NCI-H2196 treated with DMSO at 0.1 percent for 48 hours (cell line): Measurements from ENCODE around the gene STAP2.
A peak's percentile ranks its signal among the peaks of the same experiment; 100 is the strongest.

Source experiments
- DNase-seq: peaks from one replicate; lab custom pipeline; 2025; ENCODE audit not compliant: unreplicated experiment; lab: John Stamatoyannopoulos, UW

Gene STAP2, protein sequence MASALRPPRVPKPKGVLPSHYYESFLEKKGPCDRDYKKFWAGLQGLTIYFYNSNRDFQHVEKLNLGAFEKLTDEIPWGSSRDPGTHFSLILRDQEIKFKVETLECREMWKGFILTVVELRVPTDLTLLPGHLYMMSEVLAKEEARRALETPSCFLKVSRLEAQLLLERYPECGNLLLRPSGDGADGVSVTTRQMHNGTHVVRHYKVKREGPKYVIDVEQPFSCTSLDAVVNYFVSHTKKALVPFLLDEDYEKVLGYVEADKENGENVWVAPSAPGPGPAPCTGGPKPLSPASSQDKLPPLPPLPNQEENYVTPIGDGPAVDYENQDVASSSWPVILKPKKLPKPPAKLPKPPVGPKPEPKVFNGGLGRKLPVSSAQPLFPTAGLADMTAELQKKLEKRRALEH

DNA sequence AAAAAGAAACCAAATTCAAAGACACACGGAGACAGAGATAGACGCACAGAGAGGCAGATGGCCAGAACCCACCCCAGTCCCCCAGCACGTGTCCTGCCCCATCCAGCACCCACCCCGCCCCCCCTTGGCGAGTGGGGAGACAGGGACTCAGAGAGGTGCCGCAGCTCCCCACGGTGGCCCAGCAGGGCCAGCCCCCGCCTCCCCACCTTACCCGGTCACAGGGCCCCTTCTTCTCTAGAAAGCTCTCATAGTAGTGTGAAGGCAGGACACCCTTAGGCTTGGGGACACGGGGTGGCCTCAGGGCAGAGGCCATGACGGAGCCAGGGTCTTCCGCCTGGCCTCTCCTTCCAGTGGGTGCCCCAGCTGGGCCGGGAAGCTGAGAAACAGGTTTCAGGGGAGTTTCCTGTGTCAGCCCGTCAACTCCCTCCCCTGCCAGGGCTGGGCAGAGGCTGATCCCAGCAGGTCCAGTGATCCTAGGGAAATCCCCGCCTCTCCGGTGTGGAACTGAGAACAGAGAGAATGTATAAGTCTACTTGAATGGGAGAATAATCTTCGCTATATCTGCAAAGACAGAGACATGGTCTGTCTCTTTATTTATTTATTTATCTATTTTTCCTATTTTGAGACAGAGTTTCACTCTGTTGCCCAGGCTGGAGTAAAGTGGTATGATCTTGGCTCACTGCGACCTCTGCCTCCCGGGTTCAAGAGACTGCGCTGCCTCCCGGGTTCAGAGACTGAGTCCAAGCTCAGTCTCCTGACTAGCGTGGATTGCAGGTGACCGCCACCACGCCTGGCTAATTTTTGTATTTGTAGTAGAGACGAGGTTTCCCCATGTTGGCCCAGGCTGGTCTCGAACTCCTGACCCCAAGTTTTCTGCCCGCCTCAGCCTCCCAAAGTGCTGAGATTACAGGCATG lies at the start of gene STAP2:
Gene STAP2 (minus strand): TSS at position 387 of the 915 bp plus-strand sequence. CDS start 74 bp downstream, at position 313.
- peak; percentile 12 for DNase-seq

DNA sequence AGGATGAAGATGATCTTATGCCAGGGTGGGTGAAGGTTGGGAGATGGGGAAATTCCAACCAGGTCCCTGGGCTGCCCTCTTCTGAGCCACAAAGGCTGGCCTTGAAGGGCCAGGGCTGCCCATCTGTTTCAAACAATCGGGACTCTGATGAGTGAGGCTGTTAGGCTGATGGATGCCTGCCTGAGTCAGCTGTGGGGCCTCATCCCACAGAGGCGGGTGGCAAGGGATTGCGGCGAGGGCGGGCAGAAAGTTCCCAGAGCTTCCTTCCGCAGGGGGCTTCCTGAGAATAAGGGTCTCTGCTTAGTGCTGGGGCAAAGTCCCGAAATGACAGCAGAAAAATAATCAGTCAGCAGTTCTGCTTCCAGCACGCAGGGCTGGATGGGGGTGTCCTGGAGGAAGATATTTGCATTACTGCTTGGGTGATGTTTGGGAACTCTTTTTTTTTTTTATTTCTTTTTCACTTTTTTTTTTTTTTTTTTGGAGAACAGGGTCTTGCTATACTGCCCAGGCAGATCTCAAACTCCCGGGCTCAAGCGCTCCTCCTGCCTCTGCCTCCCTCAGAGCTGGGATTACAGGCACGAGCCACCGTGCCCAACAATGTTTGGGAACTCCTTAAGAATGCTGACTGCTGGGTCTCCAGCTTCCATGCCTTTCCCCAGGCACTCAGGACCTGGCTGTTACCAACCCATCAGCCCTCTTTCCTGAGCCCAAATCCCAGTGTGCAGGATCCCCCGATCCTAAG lies 47.6 kb upstream of the STAP2 start:
- no peak for DNase-seq

DNA sequence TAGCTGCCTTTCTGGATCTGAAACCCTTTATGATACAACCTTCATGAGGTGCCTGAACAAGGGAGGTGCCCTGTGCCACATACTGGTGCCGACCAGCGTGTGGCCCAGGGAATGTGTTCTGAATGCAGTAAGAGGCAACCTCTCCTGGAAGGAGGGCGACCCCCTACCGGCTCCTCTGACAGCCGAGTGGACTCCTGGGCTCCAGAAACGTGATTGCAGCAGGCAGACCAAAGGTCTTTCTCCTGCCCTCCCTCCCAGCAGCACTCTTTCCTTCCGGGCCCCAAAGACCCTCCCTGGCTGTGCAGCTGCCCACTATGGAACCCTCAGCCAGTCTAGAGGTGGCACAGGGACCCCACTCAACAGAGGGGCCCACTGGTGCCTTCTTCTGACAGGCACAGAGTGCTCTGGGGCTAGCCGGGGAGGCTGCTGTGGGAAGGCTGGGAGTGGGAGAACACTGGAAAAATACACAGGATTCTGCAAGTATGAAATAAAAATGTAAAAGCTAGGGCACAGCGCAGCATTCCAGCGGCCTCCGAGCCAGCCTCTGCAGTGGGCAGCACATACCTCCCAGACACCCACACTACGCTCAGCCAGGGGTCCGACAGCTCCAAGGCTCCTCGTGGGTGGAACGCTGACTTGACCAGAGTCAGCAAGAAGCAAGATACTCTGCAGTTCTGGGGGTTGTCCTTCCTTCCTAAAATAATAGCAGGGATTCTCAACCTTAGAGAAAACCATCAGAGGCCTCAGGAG lies 46.8 kb upstream of the STAP2 start:
- DNase-seq: no peak

DNA sequence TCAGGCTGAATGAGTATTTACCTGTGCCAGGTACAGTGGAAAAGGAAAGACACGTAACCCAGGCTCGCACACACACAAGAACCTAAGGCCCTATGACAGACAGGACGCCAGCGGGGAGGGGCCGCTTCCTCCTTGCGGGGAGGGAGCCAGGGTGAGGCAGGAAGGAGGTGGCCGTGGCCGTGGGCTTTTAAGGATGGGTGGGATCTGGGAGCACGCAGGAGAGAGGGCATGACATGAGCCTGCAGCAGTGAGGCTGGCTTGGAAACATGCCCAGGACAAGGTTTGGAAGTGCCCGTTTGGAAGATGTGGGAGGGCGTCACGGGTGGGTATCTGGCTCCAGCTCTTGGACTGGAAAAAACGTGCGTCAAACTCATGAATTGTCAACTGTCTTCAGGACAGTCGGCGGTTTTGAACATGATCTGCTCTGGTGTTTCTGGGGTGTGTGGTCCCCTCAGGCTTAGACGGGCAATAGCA lies 41.7 kb upstream of the STAP2 start:
- no peak for DNase-seq

DNA sequence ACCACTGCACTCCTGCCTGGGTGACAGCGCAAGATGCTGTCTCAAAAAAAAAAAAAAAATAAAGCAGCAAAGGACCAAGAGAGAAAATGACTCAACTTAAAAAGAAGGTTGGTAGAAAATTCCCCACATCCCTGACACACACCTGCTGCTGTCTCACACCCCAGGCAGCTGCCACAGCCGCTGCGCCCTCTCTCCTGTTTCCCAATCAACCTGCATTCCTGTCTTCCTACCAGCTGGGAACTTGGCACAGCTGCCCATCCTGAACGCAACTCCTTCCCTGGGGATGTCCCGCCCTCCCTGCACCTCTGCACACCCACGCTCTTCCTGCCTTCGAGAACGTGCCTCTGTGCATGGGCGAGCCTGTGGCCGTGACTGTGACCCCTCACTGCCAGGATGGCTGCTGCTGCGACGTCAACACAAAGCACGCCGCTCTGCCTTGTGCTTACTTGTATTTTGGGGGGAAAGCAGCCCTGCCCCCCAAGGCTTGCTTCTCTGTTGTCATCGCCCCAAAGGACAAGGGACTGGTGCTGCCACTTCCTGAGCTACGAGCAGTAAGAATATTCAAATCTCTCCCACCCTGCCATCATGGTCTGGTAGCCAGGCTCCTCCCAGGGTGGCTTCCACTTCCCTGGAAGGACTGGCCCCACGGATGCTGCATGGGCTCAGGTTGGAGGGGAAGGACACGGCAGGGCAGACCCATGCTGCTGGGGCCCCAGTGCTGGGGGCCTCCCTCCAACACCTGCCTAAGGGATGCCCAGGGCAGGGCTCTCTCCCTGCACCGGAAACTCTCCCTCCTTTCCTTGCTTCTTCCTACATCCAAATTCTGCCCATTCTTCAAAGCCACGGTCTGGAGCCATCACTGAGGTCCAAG lies 41.0 kb upstream of the STAP2 start:
- peak; percentile 50 for DNase-seq

DNA sequence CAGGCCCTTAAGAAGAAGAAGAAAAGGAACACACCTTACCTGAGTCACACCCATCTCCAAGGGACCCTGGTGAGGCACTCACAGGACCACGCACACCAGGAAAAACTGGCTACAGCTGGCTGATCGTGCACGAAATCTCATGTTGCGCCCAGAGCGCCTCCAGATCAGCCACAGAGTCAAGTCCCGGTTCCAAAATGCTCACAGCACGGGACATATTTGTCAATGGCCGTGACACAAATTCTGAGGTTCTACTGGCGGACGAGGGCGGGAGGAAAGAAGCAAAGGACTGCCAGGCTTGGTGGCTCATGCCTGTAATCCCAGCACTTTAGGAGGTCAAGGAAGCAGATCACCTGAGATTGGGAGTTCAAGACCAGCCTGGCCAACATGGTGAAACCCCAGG lies 40.3 kb upstream of the STAP2 start:
- no peak for DNase-seq

DNA sequence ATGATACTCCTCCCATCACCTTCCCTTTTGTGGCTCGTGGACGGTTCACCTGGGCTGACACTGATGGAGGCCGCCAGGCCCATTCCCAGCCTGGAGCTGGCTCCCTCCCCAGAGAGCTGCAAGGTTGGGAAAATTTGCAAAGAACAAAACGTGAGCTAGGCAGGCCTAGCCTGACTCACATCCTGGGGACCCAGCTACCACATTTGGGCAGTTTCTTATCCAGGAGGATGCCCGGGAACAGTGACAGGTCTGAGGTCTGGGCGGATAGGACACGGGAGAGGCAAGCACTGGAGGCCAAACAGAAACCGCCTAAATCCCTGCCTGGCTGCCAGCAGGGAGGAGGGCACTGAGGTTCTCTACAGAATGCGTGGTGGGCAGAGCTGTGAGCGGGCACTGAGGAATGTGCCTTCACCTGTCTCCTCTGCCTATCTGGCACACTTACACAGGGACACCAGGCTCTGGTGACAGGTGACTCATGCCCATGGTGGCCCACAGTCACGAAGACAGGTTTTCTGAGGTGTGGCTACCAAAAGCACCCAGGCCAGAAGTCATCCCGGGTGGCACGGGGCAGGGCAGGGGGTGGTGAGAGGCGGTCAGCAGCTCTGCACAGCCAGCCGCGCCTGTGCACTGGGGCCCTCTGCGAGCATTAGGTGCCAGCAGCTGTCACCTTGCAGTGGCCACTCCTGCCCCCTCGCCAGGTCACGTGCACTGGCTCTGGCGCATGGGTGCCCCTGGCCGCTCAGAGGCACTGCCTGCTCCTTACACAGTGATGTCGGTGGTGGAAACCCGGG lies 38.6 kb upstream of the STAP2 start:
- DNase-seq: no peak

DNA sequence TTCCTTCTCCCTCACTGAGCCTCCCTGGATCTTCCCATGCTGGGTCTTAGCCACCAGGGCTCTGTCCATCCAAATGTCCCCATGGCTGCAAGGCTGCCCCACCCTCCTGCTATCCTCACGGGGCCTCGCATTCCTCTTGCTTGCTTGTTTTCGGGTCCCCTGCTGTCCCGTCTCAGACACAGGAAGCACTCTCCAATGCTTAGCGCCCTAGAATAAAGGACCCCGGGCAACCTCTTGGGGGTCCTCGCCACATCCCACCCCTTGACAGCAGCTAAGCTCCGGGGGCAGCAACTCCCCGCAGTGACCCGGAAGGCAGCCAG lies 38.0 kb upstream of the STAP2 start:
- DNase-seq: no peak

DNA sequence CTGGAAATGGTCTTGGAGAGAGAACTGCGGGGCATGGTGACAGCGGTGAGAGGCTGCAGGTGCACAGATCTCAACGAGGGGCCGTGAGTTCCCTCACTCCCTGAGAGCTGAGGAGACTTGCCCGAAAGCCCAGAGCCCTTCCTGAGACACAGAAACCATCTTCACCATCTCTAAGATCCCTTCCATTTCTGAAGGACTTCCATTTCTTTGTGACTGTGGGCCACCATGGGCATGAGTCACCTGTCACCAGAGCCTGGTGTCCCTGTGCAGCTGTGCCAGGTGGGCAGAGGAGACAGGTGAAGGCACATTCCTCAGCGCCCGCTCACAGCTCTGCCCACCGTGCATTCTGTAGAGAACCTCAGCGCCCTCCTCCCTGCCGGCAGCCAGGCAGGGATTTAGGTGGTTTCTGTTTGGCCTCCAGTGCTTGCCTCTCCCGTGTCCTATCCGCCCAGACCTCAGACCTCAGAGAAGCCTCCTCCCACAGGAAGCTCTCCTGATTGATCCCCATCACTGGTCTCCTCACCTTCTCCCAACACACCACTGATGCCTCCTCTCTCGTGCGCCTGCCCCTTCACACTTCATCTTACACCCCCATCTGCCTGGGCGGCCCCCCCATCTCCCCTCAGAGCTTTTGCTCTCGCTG lies 37.5 kb upstream of the STAP2 start:
- DNase-seq: no peak

DNA sequence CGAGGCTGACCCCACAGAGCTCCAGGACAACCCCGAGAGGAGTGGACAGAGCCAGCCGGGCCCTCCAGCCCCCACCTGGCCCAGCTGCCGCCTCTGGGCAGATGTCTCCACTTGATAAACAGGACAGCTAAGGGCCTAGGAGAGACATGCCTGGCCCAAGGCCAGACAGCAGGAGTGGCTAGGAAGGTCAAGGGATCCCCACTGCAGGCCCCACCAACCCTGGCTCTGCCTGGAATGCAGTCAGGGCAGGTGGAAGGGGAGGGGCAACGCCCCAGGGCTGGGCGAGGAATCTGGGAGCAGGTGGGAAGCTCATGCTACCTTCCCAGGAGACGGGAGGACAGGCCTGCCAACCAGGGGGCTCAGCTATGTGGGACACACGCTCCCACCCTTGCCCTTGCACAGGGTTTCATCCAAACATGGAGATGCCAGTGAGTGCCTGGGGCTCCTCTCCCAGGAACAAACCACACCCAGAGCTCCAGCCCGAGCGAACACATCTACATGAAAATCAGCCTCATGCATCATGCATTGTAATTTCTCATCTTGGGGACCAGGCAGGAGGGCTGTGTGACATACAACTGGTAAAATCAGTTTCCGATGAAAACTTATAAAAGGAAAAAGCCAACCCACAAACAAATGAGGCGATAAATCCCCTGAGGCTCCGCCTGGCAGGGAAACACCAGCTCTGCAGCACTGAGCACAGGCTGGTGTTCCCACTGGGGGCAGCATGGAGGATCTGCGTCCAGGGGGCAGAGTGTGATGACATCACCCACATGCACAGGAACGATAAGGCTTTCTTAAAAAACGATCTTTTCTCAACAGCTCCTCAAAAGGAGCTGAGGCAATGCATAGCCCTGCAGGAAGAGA lies 36.8 kb upstream of the STAP2 start:
- DNase-seq: peak; percentile 43

DNA sequence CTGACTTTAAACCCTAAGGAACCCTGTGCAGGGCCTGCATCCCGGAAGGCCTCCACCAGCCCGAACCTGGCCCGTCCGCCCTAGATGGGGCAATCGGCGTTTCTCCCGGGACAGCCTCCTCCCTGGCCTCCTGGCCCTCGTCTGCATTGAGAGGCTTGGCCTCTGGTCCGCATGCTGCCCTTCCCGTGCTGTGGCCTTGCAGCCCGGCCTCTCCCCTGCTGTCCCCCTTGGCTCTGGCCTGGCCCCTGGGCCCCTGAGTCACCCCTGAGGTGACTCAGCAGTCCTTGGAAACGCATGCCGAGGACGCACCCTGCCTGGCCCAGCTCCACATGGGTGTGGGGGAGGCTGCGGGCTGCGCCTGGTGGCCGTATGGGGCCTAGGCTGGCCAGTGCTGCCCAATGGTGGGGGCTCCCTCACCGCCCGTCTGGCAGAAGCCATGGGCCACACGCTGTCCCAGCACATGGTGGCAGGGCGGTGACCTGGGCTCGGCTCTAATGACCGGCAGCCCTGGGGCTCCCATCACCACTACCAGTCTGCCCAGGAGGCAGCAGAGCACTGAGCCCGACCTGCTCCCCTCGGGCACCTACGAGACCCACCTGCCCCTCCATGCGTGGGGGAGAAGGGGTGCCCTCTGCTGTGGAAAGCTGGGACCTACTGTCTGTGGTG lies 36.0 kb upstream of the STAP2 start:
- no peak for DNase-seq

DNA sequence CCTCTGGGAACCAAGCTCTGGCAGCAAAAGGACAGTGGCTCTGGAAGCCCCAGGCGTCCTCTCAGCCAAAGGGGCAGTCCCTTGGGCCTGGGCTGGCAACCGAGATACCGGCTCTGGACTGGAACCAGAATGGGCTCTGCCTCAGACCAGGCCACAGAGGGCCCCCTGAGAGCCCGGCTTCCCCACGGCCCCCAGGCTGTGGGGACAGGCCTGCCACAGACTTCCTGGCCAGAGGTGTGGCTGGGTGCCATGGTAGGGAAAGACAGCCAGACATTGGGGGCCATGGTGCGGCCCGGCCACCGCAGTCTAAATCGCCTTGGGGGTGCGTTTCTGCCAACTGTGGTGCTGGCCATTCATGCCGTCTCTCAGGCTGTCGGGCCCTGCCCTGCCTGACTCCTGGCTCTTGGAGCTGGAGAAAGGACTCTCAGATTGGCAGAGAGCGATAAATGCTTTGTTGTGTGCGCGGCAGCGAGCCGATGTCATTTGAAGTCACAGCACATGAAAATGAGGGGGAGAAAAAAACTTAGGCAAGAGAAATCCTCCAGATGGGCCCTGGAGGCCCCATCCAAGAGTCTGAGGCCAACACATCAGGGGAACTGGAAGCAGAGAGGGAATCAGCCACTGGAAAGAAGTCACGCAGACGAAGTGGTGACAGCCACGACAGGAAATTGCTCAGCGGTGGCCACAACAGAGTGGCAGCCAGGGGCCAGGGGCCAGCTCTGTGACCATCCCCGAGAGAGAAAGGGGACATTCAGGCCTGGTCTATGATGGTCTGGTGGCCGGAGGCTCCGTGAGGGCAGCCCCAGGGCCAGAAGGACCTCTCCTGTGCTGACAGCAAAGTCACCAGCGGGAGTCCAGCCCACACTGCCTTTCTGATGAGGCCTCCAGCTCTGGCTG lies 35.2 kb upstream of the STAP2 start:
- no peak for DNase-seq

DNA sequence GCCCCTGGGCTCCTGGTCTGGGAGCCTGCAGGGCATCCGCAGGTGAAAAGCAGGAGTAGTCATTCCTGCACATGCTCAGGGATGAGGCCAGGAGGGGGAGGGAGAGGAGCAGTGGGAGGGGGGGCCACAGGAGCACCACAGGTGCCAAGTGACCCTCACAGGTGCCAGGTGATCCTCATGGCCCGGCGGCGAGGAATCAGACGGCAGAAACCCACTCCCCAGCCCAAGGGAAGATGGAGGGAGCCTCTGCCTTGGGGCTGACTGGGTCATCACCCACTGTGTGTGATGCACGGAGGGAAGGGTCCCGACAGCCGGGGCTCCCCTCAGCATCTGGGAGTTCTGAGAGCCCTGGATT lies 34.4 kb upstream of the STAP2 start:
- DNase-seq: no peak

DNA sequence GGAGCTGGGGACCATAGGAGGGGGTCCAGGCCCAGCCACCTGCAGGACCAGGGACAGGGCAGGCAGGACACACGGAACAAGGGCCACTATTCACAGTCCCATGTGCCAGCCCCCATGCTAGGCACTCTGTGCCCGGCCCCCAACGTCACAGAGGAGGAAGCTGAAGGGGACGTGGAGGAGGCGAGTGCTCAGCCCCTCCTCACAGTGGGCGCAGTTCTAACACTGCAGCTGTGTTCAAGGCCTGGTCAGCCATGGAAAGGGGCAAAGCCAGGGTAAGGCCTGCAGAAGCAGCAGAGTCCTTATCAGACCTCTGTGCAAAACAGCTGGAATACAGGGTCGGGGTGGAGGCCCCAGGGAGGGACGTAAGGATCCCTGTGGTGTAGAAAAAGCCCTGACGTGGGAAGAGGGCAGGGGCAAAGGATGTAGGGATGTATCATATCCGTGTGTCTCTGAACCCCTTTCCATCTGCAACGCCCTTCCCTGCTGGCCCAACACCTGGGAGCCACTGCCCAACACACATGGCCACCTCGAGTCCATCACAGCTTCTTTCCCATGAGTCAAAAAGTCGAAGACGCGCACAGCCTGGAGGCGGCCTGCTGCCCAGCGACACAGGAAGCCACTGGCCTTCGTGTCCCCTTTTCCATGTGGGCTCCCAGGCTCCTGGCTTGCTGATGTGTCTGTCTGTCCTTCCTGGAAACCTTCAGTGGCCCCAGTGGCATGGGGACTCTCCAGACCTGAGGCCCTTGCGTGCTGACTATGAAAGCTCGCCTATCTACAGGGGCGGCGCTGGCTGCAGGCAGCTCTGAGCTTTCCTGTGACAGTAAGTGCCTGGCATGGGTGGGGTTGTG lies 33.8 kb upstream of the STAP2 start:
- no peak for DNase-seq
